Brain microvascular endothelial cell (primary cell): ENCODE data around the gene MMD2.

Source experiments
- DNase-seq: peaks from one replicate; pipeline ENCODE4 v3.0.0-alpha.2; 2020
- H3K27ac ChIP-seq: fragments of 250-450 bp; sonication (Bioruptor Pico); 2 replicates; pipeline ENCODE4 v1.5.1; 2020; ENCODE audit warnings: mild to moderate bottlenecking, moderate library complexity
- H3K27me3 ChIP-seq: fragments of 250-450 bp; sonication (Bioruptor Pico); replicated peaks from 2 replicates; pipeline ENCODE4 v1.5.1; 2020; ENCODE audit warnings: mild to moderate bottlenecking
- H3K36me3 ChIP-seq: fragments of 250-450 bp; sonication (Bioruptor Pico); replicated peaks from 2 replicates; pipeline ENCODE4 v1.5.1; 2020; ENCODE audit warnings: mild to moderate bottlenecking
- H3K4me3 ChIP-seq: 2 replicates; pipeline ENCODE4 v1.5.1; 2011; ENCODE audit warnings: low read depth, mild to moderate bottlenecking, control low read depth, low read length, moderate library complexity
- CTCF ChIP-seq: IDR thresholded peaks from 2 replicates; pipeline ENCODE4 v1.5.1; 2011; ENCODE audit warnings: low read depth, mild to moderate bottlenecking, moderate library complexity, low read length, control low read depth, inconsistent platforms; ENCODE audit errors: missing control alignments
- in situ Hi-C: cut with HindIII; loops from 2 replicates; pipeline ENCODE4 v1.10.0; 2017; ENCODE audit warnings: low sequenced_read_pairs, low pct_ligation_motif_present

Gene MMD2

GRCh38 chr7:4880218-4880617 is 78.8 kb downstream of the MMD2 start:
- H3K27ac ChIP-seq = no peak overlapping the region
- no peak for DNase-seq
- TF ChIP-seq CTCF = no peak
- no peaks in the 10 kb centered on the region for H3K36me3 ChIP-seq
- H3K4me3 ChIP-seq = no peak overlapping the region
- no peaks in the 10 kb centered on the region for H3K27me3 ChIP-seq
- in situ Hi-C loops = no loop called here

GRCh38 chr7:4879396-4880081 is 79.4 kb downstream of the MMD2 start:
- no peak overlapping the region for H3K4me3 ChIP-seq
- no peak for DNase-seq
- no peaks in the 10 kb centered on the region for H3K36me3 ChIP-seq
- TF ChIP-seq CTCF = no peak
- H3K27me3 ChIP-seq = no peaks in the 10 kb centered on the region
- in situ Hi-C loops = no loop called here
- no peak overlapping the region for H3K27ac ChIP-seq

GRCh38 chr7:4878336-4879335 is 80.4 kb downstream of the MMD2 start:
- in situ Hi-C loops = no loop called here

GRCh38 chr7:4876586-4876985 is 82.4 kb downstream of the MMD2 start:
- no peak for TF ChIP-seq CTCF
- Histone ChIP-seq H3K4me3 (no peak overlapping the region), H3K36me3 (no peaks in the 10 kb centered on the region), H3K27ac (no peak overlapping the region), H3K27me3 (no peaks in the 10 kb centered on the region)
- in situ Hi-C loops = no loop called here
- DNase-seq = no peak

More at GRCh38 chr7:4878336-4879335, 80.4 kb downstream of the MMD2 start:
- no peak overlapping the region for H3K4me3 ChIP-seq
- no peak overlapping the region for H3K27ac ChIP-seq
- H3K36me3 ChIP-seq = no peaks in the 10 kb centered on the region
- no peaks in the 10 kb centered on the region for H3K27me3 ChIP-seq
- peak; percentile 43 for DNase-seq
- no peak for TF ChIP-seq CTCF

- no peaks in the 10 kb centered on the region for H3K36me3 ChIP-seq
- no peaks in the 10 kb centered on the region for H3K27me3 ChIP-seq
- H3K27ac ChIP-seq = no peak overlapping the region
- no peak for DNase-seq
- in situ Hi-C loops = no loop called here
- no peak for TF ChIP-seq CTCF
- H3K4me3 ChIP-seq = no peak overlapping the region
Measured at GRCh38 chr7:4875391-4875790, 83.6 kb downstream of the MMD2 start.
